ENCODE data around the gene KSR2.
"Not testable (repeated sequence)": the region's sequence is repeated elsewhere in the genome, so short reads cannot be mapped to it uniquely, and the experiment has no call there.

Gene KSR2

GRCh38 chr12:117761528-117762100 is 207.2 kb downstream of the KSR2 start:
- no peak for DNase-seq (ENCODE audit: low read depth)
- TF ChIP-seq CTCF (IDR thresholded peaks at IDR 0.05; ENCODE audit: insufficient read depth, low read depth, low read length, missing control alignments) = no peak
- no peak overlapping the region for H3K4me3 ChIP-seq (ENCODE audit: low read depth, low read length)

GRCh38 chr12:117760990-117761389 is 207.8 kb downstream of the KSR2 start:
- DNase-seq (ENCODE audit: low read depth) = no peak
- H3K4me3 ChIP-seq (ENCODE audit: low read depth, low read length) = no peak overlapping the region
- no peak for TF ChIP-seq CTCF (IDR thresholded peaks at IDR 0.05; ENCODE audit: insufficient read depth, low read depth, low read length, missing control alignments)

GRCh38 chr12:117750657-117751056 is 218.1 kb downstream of the KSR2 start:
- H3K4me3 ChIP-seq (ENCODE audit: low read depth, low read length) = no peak overlapping the region
- DNase-seq (ENCODE audit: low read depth) = no peak
- no peak for TF ChIP-seq CTCF (IDR thresholded peaks at IDR 0.05; ENCODE audit: insufficient read depth, low read depth, low read length, missing control alignments)

GRCh38 chr12:117749431-117749830 is 219.4 kb downstream of the KSR2 start:
- no peak for TF ChIP-seq CTCF (IDR thresholded peaks at IDR 0.05; ENCODE audit: insufficient read depth, low read depth, low read length, missing control alignments)
- H3K4me3 ChIP-seq (ENCODE audit: low read depth, low read length) = no peak overlapping the region
- DNase-seq (ENCODE audit: low read depth) = no peak

GRCh38 chr12:117746358-117746757 is 222.4 kb downstream of the KSR2 start:
- H3K4me3 ChIP-seq (ENCODE audit: low read depth, low read length); DNase-seq (ENCODE audit: low read depth): not testable (repeated sequence)

- no peak for DNase-seq (ENCODE audit: low read depth)
- no peak overlapping the region for H3K4me3 ChIP-seq (ENCODE audit: low read depth, low read length)
- TF ChIP-seq CTCF (IDR thresholded peaks at IDR 0.05; ENCODE audit: insufficient read depth, low read depth, low read length, missing control alignments) = no peak
Measured at GRCh38 chr12:117744418-117744817, 224.4 kb downstream of the KSR2 start.

- H3K4me3 ChIP-seq (ENCODE audit: low read depth, low read length) = no peak overlapping the region
- TF ChIP-seq CTCF (IDR thresholded peaks at IDR 0.05; ENCODE audit: insufficient read depth, low read depth, low read length, missing control alignments) = no peak
- DNase-seq (ENCODE audit: low read depth) = no peak
Measured at GRCh38 chr12:117743761-117744160, 225.0 kb downstream of the KSR2 start.
